HG03342 (cell line): Measurements from ENCODE around the gene SIRT1.
"Not testable (repeated sequence)": the region's sequence is repeated elsewhere in the genome, so short reads cannot be mapped to it uniquely, and the experiment has no call there.

Experiments used
- ATAC-seq: cut with Tn5 transposase; IDR thresholded peaks from one replicate; pipeline ENCODE4 v1.9.1; 2021; ENCODE audit warnings: mild to moderate bottlenecking, moderate library complexity; ENCODE audit not compliant: unreplicated experiment

Gene SIRT1

GRCh38 chr10:67884313-67884841 lies at the start of gene SIRT1:
Gene SIRT1, plus strand, starts transcription at chr10:67884656. Its CDS starts 66 bp downstream, at chr10:67884722.
- peak; percentile 84 for ATAC-seq

- ATAC-seq, result not testable (repeated sequence)
Observed at GRCh38 chr10:67835541-67836394, 48.7 kb upstream of the SIRT1 start.

DNA sequence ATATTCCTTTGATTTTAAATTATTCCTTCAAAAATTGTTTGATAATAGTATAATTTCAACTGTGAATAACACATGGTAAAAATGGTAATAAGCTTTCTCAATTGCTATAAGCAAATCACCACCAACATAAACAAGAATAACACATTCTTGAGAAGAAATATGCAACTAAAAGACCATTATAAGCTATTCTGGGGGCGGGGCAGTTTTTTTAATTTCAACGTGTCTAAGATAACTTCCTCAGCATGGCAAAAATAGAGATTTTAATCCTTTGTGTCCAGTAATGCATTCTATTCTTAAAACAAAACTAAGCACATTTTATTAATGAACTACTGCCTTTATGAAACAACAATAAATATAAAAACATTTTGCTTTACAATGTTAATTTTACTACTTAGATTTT lies 48.0 kb upstream of the SIRT1 start:
- ATAC-seq, result no peak

GRCh38 chr10:67836972-67837371 lies 47.5 kb upstream of the SIRT1 start:
- no peak for ATAC-seq

DNA sequence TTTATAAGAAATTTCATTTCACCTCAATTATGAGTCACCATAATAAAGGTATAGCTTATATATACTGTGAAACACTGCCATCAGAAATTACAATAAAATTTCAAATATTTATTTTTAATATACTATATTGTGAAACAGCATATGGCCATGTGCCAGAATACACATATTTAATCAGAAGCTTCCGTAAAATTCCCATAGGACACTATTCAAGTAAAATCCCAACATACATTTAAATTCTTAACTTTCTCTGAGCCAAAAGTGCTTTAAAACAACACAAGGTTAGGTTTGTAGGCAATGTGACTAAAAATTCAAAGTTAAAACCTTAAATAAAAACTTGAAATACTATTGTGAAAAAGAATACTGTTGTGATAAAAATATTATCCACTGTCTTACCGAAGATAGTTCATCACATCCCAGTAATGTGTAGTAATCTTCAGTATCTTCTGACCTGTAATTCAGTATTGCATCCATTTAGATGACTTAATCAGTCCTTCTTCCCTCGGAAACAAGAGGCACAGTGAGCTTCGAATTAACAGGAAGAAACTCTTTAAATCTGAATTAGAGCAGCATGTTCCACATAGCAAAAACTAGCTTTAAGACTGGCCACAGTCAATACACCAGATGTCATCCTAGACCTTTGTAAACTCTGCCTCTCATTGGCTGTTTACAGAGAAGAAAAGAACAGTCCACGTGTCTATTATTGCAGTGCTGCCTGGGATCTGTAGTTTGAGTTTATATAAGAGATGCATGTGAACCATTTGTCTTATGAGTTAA lies 46.7 kb upstream of the SIRT1 start, which contains the start of gene DNAJC12:
DNAJC12 (minus strand) TSS at position 648 of the 774 bp plus-strand sequence; CDS start at position 471, 177 bp downstream.
- ATAC-seq, result no peak

DNA sequence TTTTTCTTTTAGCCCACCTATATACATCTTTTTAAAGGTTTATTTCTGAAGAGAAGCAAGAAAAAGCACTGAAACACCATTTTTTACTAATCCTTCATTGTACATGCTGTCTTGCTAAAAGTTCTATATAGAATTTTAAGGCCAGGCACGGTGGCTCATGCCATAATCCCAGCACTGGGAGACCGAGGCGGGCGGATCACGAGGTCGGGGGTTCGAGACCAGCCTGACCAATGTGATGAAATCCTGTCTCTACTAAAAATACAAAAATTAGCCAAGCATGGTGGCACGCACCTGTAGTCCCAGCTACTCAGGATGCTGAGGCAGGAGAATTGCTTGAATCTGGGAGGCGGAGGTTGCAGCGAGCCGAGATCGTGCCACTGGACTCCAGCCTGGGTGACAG lies 44.9 kb upstream of the SIRT1 start:
- ATAC-seq, result not testable (repeated sequence)

- no peak for ATAC-seq
Observed at GRCh38 chr10:67839951-67840350, 44.5 kb upstream of the SIRT1 start.

DNA sequence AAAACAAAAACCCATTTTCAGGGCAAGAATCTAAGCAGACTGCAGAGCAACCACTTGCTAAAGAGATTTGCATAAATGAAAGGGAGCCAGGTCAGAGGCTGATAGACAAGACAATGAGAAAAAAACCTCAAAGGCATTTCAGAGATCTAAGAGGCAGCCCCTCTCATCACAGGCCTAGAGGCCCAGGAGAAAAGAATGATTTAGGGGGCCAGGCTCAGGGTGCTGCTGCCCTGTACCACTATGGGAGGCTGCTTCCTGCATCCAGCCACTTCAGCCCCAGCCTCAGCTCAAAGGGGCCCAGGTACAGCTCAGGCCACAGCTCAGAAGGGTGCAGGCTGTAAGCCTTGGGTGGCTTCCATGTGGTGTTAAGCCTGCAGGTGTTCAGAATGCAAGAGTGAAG lies 42.7 kb upstream of the SIRT1 start:
- ATAC-seq, result no peak

DNA sequence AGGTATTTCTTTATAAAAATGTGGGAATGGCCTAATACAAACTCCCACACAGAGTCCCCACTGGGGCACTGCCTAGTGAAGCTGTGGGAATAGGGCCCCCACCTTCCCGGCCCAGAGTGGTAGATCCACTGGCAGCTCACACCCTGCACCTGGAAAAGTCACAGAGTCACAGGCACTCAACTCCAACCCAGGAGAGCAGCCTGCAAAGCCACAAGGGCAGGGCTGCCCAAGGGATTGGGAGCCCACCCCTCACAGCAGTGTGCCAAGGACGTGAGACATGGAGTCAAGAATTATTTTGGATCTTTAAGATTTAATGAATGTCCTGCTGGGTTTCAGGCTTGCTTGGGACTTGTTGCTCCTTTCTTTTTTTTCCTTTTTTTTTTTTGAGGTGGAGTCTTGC lies 41.2 kb upstream of the SIRT1 start:
- ATAC-seq, result no peak

DNA sequence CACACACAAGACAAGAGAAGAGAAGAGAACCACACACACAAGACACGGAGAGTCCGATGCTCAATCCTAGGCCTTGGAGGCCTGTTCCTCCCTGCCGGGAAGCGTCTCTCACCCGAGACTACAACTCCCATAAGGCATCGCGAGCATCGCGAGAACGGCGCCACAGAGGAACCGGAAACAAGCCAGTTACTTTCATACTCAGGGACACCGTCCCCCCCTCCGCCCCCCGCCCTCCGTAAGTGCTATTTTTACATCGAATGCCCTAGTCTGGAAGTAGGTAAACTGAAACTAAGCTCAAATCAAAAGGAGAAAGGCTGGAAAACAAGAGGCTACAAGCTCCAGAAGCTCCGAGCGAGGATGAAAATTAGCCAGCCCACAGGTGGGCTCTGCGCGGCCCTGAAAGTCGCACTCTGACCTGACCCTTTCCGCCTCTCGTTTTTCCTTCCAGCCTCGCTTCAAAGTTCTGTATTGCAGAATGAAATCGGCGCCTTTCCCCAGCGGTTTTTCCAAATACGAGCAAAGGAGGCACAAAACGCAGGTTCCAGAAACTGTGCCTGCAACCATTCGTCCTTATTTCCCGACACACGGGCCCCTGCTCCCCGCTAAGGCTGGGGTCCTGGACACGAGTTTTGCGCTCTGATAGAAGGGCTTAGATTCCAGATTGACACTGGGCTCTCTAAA lies 35.0 kb upstream of the SIRT1 start:
- ATAC-seq, result peak; percentile 93

DNA sequence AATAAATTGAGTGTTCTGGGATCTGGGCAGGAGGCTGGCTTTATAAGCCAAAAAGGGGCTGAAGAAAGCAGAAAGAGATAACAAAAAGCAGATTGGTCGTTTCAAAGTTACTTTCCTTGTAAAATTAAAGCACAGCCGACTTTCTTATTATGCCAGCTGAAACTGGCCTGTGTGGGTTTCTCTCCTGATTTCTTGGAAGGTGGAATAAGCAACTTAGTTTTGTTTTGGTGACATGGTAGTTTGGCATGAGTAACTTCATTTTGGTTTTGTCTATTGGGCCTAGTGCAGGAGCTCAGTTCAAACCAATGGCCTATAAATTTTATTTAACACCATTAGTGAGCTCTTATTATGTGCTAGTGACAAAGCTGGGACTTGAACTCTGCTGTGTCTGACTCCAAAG lies 33.3 kb upstream of the SIRT1 start:
- no peak for ATAC-seq

DNA sequence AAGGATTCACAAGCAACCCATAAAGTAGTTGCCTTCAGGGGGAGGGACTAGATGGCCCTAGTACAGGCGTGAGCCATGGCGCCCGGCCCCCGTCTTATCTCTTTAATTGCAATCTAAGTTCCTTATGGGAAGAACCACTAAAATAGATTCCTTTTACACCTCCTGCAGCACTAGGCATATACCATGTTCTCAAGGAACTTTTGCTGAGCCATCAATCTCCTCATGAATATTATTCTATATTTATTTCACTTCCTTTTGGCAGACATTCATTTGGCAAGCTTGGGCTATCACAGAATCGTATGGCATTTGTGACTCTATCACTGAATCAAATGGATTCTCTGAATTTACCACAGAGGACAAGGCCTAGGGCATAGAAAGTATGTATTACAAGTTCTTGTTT lies 31.7 kb upstream of the SIRT1 start:
- no peak for ATAC-seq

DNA sequence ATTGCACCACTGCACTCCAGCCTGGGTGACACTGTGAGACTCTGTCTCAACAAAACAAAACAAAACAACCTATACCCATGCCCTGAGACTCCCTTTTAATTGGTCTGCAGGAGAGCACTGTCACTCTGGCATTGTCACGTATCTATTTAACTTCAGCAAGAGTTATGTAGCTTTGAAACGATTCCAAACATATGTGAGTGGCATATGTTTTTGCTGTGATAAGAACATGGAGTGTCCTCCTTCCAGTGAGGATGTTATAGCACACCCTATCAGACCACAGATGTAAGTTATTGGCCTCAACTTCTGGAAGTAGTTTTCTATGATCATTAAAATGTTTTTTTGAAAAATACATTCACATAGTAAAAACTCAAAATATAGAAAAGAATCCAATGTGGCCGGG lies 30.9 kb upstream of the SIRT1 start:
- ATAC-seq, result no peak

- ATAC-seq, result no peak
Observed at GRCh38 chr10:67858971-67859370, 25.5 kb upstream of the SIRT1 start.

GRCh38 chr10:67861750-67862432 lies 22.6 kb upstream of the SIRT1 start:
- ATAC-seq, result no peak

DNA sequence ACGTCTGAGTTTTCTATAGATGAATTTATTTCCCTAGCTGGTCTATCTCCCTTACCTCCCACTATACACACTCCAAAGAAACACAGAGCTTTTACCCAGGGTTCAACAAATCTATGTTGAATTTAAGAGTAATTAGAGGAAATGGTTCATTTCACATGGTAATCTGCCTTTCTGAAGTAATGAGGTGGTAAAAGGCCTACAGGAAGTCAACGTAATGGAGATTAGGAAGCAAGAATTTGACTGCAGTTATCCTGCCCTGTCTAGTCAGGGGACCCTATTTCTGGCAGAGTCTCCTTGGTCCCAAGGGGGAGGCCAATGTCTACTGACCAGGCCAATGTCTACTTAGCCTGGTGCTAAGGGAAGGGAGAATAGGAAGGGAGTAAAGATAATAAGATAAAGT lies 21.4 kb upstream of the SIRT1 start:
- ATAC-seq, result no peak

DNA sequence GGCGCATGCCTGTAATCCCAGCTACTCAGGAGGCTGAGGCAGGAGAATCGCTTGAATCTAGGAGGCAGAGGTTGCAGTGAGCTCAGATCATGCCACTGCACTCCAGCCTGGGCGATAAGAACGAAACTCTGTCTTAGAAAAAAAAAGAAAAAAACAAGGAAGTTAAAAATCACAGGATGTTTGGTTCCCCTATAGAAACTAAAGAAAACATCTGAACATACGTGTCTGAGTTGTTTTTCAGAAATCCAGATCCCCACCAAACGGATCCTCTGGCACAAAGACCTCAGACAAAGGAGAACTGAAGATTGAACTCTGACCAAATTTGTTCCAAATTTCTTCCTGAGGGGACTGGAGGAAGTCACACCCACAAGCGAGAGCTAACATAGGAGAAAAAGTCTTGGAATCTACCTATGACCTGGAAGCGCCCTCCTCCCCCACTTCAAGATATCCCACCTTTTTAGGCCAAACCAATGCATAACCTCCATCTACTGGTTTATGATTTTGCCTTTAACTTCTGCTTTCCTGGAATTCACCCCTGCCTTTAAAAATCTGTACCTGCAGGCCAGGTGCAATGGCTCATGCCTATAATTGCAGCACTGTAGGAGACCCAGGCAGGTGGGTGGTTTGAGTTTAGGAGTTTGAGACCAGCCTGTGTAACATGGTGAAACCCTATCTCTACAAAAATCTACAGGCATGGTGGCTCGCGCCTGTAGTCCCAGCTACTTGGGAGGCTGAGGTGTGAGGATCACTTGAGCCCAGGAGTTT lies 19.7 kb upstream of the SIRT1 start:
- no peak for ATAC-seq

DNA sequence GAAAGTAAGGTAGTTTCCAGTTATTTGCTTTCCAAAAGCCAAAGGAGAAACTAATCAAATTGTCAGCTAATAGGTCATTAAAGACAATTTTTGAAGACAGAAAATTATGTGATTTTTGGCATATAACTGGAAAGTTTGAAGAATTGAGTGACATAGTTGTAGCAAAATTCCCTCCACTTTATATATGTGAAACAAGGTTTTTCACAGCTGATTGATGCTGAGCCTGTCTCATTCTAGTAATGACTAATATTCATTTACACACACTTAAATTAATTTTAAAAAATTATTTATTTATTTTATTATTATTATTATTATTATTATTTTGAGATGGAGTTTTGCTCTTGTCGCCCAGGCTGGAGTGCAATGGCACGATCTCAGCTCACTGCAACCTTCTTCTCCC lies 16.3 kb upstream of the SIRT1 start:
- no peak for ATAC-seq

DNA sequence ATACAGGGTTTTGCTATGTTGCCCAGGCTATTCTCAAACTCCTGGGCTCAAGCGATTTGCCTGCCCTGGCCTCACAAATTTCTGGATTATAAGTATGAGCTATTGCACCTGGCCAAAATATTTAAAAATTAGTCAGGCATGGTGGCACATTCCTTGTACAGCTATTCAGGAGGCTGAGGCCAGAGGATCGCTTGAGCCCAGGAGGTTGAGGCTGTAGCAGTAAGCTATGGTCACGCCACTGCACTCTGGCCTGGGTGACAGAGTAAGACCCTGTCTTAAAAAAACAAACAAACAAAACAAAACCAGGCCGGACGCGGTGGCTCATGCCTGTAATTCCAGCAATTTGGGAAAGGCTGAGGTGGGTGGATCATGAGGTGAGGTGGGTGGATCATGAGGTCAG lies 14.5 kb upstream of the SIRT1 start:
- ATAC-seq, result no peak
